Left cardiac atrium (tissue), 4 donors: ENCODE results near the gene HRG. TPM values are rescaled to one million over a fixed set of nuclear protein-coding genes. Genes with fewer than 3 reads are reported as not detected.
"Not testable (repeated sequence)": the region's sequence is repeated elsewhere in the genome, so short reads cannot be mapped to it uniquely, and the experiment has no call there.

ENCODE experiments used
- ATAC-seq, 2 donors: fragments of 200-7000 bp; cut with Tn5 transposase; one replicate each; pipeline ENCODE4 v1.9.1; 2020; ENCODE audit warnings: mild to moderate bottlenecking in 2 of 2, moderate library complexity in 2 of 2
- DNase-seq: peaks from one replicate; pipeline ENCODE4 v3.0.0-alpha.2; 2020
- intact Hi-C, 2 donors: fragments of 100-400 bp; cut with DNase I; formaldehyde crosslinking; loops; one replicate each; pipeline versions ENCODE4 v1.14.1 to v1.15.1; 2022 to 2023
- long read RNA-seq: library from polyadenylated mRNA; unstranded; transcript quantifications from one replicate; pipeline ENCODE4 v2.0.0, GENCODE V29; 2021
- total RNA-seq, 2 donors: library from RNA; stranded (reverse); fragmentation: NEBNext Ultra II Directional; extraction: Animal tissue kit (Norgen Biotek cat#: 25700); gene quantifications; one replicate each; pipeline ENCODE4 v1.2.1, GENCODE V29; 2021
- donor health status: DM: no; HTN: yes; CAD: no.
- donor health status: DM: no; HTN: yes; CAD: no; lungs with severe emphysema.
- donor health status: DM: yes; HTN: yes; CAD: no.
- donor health status: Dilated cardiomyopathy.

The HRG gene
- under 1 TPM in 1 of 2 donors, not detected in 1; 0.16 TPM for total RNA-seq
- long read RNA-seq: 0 reads

GRCh38 chr3:186665625-186666188, at the start of gene HRG:
TSS of gene HRG (plus strand) at chr3:186666014. CDS start at chr3:186666032, 18 bp downstream.
- DNase-seq (no peak), ATAC-seq (no peak)
- intact Hi-C loops: no loop called here

- DNase-seq (no peak), ATAC-seq (no peak)
- intact Hi-C loops: loop anchor here in 1 of 2 donors (10.0 kb wide), 3 partner anchors 139 to 631 kb away; no protein-coding TSS in a partner anchor
These were observed 49.6 kb upstream of the HRG start for GRCh38 chr3:186616299-186616617.

GRCh38 chr3:186617036-186617946, 48.5 kb upstream of the HRG start:
- DNase-seq (peak; percentile 91), ATAC-seq (peak; percentile 97 to 98)
- intact Hi-C loops: loop anchor here in 1 of 2 donors (10.0 kb wide), 3 partner anchors 138 to 632 kb away; no protein-coding TSS in a partner anchor

GRCh38 chr3:186618318-186618938, 47.4 kb upstream of the HRG start:
- ATAC-seq (no peak), DNase-seq (no peak)
- intact Hi-C loops: loop anchor here in 1 of 2 donors (10.0 kb wide), 3 partner anchors 136 to 634 kb away; no protein-coding TSS in a partner anchor

GRCh38 chr3:186619787-186620212, 46.0 kb upstream of the HRG start:
- no peak for DNase-seq
- ATAC-seq: no peak
- intact Hi-C loops: loop anchor here in 1 of 2 donors (10.0 kb wide), 3 partner anchors 135 to 635 kb away; no protein-coding TSS in a partner anchor

GRCh38 chr3:186620213-186621092, 45.4 kb upstream of the HRG start:
- DNase-seq: no peak
- intact Hi-C loops: no loop called here
- no peak for ATAC-seq

- DNase-seq: no peak
- no peak for ATAC-seq
- intact Hi-C loops: no loop called here
These were observed 43.7 kb upstream of the HRG start for GRCh38 chr3:186621894-186622650.

- intact Hi-C loops: no loop called here
- no peak for DNase-seq
- ATAC-seq: no peak
These were observed 43.0 kb upstream of the HRG start for GRCh38 chr3:186622651-186623310.

- no peak for DNase-seq
- intact Hi-C loops: no loop called here
- no peak for ATAC-seq
These were observed 41.2 kb upstream of the HRG start for GRCh38 chr3:186624598-186624997.

- intact Hi-C loops: no loop called here
- no peak for DNase-seq
- ATAC-seq: no peak
These were observed 40.2 kb upstream of the HRG start for GRCh38 chr3:186625600-186626042.

GRCh38 chr3:186626254-186626847, 39.5 kb upstream of the HRG start:
- ATAC-seq (no peak), DNase-seq (no peak)
- intact Hi-C loops: no loop called here

- ATAC-seq (no peak), DNase-seq (no peak)
- intact Hi-C loops: no loop called here
These were observed 37.9 kb upstream of the HRG start for GRCh38 chr3:186627852-186628414.

GRCh38 chr3:186628756-186629155, 37.1 kb upstream of the HRG start:
- DNase-seq: no peak
- intact Hi-C loops: no loop called here
- ATAC-seq: no peak

- no peak for ATAC-seq
- intact Hi-C loops: no loop called here
- DNase-seq: no peak
These were observed 34.7 kb upstream of the HRG start for GRCh38 chr3:186630950-186631641.

- intact Hi-C loops: no loop called here
These were observed 32.3 kb upstream of the HRG start for GRCh38 chr3:186633481-186633880.

GRCh38 chr3:186634207-186634606, 31.6 kb upstream of the HRG start:
- ATAC-seq, intact Hi-C loops: not testable (repeated sequence)

More at GRCh38 chr3:186633481-186633880, 32.3 kb upstream of the HRG start:
- ATAC-seq (no peak), DNase-seq (no peak)

More at GRCh38 chr3:186634207-186634606, 31.6 kb upstream of the HRG start:
- DNase-seq: not testable (repeated sequence)
